GM19238 (cell line): ENCODE data around the gene YWHAQ.
"Not testable (repeated sequence)": the region's sequence is repeated elsewhere in the genome, so short reads cannot be mapped to it uniquely, and the experiment has no call there.

ENCODE experiments used
- DNase-seq: peaks from one replicate; pipeline ENCODE4 v3.0.0; 2011; ENCODE audit warnings: low spot score; ENCODE audit not compliant: insufficient read length

YWHAQ gene

DNA sequence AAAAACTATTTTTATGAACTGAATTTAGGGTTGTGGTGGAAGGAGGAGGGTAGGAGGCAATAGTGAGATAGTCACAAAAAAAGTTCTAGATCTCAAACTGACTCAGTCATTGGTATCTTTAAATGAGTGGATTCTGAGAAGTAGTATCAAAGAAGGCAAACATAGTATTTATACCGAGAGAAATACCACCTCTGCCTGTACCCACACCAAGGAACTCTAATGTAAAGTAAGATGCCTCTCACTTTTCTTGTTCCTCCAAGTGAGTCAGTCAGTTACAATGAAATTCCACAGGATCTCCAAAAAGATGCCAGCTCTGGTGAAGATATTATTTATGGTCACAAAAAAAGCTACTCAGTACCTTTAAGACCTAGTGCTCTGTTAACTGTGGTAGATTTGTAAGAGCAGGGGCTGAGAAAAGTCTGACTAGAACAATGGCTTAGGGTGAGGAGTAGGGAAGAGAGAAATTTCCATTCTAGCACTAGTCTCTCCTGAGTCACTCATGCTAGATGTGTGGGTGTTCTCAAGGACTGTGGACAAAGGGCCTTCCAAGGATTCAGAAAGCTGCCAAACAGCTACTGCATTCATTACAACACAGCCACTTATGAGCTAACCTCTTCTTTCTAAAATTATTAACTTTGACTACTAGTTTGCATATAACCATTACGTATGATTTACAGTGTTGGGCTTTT lies 36.3 kb downstream of the YWHAQ start:
- no peak for DNase-seq

- no peak for DNase-seq
Measured at GRCh38 chr2:9593925-9594324, 36.9 kb downstream of the YWHAQ start.

GRCh38 chr2:9592699-9593098 lies 38.1 kb downstream of the YWHAQ start:
- no peak for DNase-seq

DNA sequence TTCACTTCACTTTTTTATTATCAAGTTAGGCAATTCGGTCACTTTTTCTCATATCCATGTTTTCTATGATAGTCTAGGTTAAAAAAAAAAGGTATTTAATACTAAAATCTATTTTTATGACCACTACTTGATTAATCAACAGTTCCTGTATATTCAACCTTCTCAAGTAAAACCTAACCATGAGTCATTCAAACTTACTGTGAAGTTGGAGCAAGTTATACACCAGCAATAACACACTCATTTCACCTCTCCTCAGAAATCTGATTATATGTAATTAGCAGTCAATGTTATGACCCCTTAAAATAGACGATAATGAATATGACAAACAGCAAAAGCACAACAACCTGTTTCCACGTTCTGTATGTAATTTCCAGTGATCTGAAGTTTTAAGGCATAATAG lies 40.2 kb downstream of the YWHAQ start:
- DNase-seq, result no peak

DNA sequence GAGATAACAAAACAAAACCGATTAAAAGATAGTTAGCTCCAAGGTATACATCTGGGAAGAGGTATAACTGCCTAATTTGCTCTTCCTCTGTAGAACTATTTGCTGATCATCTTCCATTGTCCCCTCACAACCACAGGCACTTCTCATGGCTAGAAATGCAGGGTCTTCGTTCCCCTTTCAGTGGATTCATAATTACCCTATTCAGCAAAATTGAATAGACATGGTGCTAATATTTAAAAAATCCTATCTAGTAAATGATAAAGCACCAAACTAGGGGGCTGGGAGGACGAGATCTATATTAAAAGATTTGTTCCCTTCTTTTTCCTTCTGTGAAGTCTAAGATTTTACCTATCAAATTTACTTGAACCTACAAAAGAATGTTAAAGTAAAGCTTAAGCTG lies 44.3 kb downstream of the YWHAQ start:
- DNase-seq, result no peak

- DNase-seq, result no peak
Measured at GRCh38 chr2:9585486-9585885, 45.3 kb downstream of the YWHAQ start.

DNA sequence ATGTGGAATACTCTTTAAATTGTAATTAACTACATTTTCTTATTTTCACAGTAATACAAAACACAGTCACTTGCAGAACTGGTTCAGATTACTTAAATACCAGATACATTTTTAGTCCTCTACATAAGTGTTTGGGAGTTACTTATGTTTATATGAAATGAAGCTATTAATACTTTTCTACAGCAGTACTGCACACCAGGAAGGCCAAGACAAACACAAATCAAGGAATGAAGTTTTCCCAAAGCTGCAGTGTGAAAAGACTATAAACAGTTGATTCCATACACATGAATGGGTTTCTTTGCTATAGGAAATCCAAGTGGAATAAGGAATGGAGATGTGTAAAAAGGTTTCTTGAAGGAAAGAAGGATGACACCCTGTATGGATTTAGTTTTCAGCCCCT lies 45.9 kb downstream of the YWHAQ start:
- DNase-seq, result not testable (repeated sequence)

- DNase-seq, result no peak
Measured at GRCh38 chr2:9582624-9583023, 48.2 kb downstream of the YWHAQ start.

DNA sequence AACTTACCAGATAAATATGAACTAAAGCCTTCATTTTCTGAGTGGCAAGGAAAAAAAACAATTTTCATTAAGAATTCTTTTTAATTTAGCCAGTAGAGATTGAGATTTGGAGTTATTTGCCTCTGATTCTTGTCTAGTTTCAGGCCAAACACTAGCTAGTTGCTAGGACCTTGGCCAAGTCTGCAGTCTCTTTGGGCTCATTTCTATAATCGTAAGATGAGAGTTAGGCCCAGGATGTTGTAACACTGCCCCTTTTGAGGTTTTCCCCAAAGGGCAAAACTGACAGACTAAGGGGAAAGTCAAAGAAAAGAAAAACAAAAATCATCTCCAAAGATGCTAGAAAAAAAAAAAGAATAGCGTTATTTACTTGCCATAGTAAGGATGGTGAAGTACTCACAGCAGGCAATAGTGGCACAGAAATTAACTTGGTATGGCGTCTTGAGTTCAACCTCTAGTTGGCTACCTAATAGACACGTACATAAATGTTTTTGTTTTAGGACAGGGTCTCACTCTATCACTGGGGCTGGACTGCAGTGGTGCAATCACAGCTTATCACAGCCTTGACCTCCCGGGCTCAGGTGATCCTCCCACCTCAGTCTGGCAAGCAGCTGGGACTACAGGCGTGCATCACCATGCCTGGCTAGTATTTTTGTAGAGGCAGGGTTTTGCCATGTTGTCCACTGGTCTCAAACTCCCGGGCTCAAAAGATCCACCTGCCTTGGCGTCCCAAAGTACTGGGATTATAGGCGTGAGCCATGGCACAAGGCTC lies 52.1 kb downstream of the YWHAQ start:
- DNase-seq, result no peak

DNA sequence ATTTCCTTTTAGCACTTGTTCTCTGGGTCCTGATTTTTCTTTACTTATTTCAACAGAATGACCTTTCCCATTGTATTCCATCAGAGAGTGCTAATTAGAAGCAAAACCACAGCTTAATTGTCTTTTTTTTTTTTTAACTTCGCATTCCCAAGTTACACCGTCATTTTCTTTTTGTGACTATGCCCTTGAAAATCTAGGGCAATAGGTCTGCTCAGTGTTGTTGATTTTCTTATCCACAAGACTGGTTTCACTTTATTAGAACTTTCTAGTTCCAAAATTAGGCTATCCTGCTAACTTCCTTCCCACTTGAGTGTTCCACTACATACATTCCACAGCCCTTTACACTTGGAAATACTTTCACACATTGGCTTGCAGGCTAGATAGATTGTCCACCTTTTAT lies 56.5 kb downstream of the YWHAQ start:
- DNase-seq, result no peak

GRCh38 chr2:9573840-9574239 lies 57.0 kb downstream of the YWHAQ start:
- DNase-seq, result no peak

DNA sequence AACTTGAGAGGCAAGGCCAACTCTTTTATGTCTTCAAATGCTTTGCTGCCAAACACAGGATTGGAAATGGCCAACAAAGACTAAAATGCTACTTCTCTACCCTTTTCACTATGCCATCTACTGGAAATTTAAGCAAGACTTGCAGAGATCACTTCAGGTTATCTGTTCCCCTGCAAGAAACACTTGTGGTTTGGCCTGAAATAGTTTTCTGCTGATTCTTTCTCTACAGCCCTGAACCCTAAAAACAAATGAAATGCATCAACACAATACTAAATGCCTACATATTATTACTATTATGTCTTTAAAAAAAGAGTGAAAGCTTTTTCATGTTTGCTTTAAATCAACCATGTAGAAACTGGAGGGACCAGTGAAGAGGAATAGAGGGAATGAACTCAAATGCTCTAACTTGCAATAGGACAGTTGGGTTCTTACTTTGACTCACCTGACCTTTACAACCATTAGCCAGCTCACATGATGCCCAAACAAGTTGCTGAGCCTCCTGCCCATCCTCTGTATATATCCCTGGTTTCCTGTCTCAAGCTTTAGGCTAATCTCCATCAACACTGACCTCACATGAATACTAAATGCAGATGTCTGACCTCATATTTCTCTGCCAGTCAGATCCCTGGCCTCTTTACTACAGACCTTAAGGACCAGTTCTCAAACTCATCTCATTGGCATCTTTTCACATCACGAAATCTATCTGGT lies 57.6 kb downstream of the YWHAQ start:
- no peak for DNase-seq

- DNase-seq, result no peak
Measured at GRCh38 chr2:9570182-9571060, 60.4 kb downstream of the YWHAQ start.

DNA sequence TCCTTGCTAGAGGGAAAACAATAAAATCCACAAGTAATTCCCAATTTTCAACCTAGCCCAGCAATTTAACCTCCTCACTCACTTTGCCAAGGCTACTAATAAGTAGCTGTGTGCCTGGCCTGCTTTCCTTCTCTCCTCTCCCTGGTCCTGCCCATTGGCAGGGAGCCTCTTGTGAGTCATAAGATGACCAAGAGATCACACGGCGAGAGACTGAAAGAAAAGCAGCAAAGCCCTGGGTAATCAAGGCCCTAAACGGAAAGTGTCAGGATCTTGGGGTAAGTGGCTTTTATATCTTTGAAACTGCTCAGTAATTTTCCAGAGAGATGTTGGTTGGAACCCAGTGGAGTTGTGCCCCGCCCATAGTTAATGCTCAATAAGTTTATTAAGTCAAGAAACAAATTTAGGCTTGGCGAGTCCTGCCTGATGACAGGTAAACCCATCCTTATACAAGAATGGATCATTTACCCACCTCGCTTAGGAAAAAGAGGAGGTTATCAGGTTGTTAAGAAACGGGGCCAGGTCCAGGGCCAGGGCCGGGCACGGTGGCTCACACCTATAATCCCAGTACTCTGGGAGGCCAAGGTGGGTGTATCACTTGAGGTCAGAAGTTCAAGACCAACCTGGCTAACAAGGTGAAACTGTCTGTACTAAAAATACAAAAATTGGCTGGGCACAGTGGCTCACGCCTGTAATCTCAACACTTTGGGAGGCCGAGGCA lies 65.2 kb downstream of the YWHAQ start:
- DNase-seq, result no peak

DNA sequence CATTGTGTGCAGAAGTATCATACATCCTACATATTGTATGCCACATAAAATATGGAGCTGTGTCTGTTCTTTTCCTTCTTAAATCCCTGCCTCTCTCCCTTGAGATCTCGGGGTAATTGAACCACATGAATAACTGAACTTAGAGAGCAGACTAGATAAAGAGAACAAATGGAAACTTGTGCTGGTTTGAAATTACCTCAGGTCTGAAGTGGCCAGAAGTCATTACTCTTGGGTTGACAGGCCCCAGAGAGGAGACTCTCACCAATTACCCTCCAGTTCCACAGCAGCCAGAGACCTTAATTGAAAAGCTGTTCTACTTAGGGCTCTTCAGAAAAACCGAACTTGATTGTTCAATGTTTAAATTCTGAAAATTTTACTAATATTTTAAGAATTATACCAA lies 70.2 kb downstream of the YWHAQ start:
- DNase-seq, result no peak

- no peak for DNase-seq
Measured at GRCh38 chr2:9558948-9559381, 71.8 kb downstream of the YWHAQ start.

DNA sequence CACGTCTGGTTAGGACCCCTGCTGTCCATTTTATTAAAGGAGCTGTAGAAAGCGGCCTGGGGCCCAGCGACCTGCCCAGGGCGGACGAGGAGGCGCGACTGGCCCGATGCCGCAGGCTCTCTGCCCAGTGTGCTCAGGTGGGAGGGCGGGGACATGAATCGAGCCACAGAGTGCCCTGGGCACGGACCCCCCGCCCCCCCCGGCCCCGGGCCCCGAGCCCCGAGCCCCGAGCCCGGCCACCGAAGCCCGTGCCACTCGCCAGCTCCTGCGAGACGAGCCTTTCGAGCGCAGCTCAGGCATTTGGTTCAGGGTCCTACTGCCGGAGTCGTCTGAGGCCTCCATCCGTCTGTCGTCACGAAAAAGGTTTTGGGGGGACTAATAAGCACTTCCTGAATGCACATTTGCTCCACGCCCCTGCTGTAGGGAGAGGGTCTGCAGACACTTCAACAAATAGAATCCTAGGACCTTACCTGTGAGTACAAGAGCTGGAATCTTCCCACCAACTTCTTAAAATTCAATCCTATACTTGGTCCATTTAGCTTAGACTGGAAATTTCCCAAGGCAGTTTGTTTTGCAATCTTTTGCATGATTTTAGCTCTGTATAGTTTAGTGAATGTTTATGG lies 74.6 kb downstream of the YWHAQ start:
- no peak for DNase-seq

DNA sequence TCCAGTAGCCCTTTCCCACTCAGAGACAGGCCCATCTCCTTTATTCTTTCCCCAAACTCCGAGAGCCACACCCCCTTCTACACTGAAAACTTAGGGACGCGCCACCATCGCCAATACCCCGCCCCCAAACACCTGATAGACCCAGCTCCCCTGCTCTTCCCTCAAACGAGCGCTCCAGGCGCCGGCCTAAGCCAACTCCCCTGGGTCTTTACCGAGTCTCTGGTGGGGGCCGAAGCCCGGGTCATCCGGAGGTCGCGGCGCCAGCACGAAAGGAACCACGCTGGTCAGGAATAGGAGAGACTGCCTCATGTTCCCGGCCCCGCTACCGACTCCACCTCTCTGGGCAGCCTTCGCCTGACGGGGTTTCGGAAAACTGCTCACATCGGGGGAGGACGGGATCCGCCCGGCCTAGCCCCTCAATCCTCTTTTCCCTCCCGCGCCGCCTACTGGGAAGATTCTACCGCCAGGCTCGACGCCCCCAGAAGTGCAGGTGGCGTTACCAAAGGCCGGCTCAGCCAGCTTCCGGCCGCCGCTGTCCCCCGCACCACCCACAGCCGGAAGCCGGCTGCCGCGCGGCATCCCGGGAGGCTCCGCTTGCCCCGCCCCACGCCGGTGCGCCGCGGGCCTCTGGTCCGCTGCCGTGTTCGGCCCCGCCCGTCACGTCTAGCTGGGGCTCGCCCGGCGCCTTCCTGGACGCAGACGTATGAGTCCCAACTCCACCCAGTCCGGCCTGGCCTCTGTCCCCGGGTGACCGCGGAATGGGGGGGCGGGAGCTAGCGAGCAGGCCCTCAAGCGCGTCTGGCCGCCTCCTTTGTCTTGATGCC lies 75.3 kb downstream of the YWHAQ start, which contains the start of gene ADAM17:
Gene ADAM17, minus strand, starts transcription at position 534 of the 824 bp plus-strand sequence. Its CDS starts 225 bp downstream, at position 309.
- DNase-seq, result peak; percentile 89

- no peak for DNase-seq
Measured at GRCh38 chr2:9554921-9555296, 75.9 kb downstream of the YWHAQ start.
